ENCODE results near the gene MRPS18B.
A peak's percentile ranks its signal among the peaks of the same experiment; 100 is the strongest.

Gene MRPS18B

GRCh38 chr6:30603961-30604360 lies 13.7 kb upstream of the MRPS18B start:
- DNase-seq (ENCODE audit: low read depth in 2 of 2) = no peak

- DNase-seq (ENCODE audit: low read depth in 2 of 2) = no peak
Observed at GRCh38 chr6:30610065-30610464, 7.6 kb upstream of the MRPS18B start.

- DNase-seq (ENCODE audit: low read depth in 2 of 2) = no peak
Observed at GRCh38 chr6:30611150-30611855, 6.3 kb upstream of the MRPS18B start.

DNA sequence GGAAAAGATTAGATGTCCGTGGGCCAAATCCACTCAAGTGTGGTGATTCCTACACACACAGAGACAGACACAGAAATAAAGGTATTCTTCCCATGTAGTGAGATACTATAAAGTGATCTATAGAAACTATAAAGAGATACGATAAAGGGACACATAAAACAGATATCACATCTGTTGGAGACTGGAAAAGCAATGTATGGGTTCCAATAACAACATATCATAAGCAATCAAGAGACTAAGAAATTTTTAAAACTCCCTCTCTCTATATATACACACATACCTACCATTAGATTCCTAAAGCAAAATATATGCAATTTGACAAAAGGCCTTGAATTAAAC lies 5.8 kb upstream of the MRPS18B start:
- DNase-seq (ENCODE audit: low read depth in 2 of 2) = no peak

DNA sequence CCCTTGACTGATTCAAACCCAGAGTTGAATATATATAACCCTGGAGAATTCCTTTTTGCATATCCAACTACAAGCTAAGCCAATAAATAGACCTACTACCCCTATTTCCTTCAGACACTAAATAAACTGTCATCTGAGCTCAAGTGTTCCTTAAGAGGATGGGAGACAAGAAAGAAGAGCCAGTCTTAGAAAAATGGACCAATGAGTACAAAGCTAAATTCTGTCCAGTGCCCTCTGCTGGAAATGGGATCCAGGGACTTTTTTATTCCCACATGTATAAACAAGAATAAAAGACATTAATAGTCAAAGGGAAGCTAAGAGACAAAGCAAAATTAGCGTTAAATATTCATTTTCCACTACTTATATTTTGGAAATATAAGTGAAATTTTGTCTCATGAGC lies 5.4 kb upstream of the MRPS18B start:
- no peak for DNase-seq (ENCODE audit: low read depth in 2 of 2)

- no peak for DNase-seq (ENCODE audit: low read depth in 2 of 2)
Observed at GRCh38 chr6:30612687-30613248, 4.9 kb upstream of the MRPS18B start.

GRCh38 chr6:30613251-30614043 lies 4.2 kb upstream of the MRPS18B start:
- no peak for DNase-seq (ENCODE audit: low read depth in 2 of 2)

GRCh38 chr6:30614044-30614842 lies 3.4 kb upstream of the MRPS18B start:
- DNase-seq (ENCODE audit: low read depth in 2 of 2) = no peak

- peak; percentile 70 to 74 for DNase-seq (ENCODE audit: low read depth in 2 of 2)
Observed at GRCh38 chr6:30614843-30615218, 2.8 kb upstream of the MRPS18B start.

DNA sequence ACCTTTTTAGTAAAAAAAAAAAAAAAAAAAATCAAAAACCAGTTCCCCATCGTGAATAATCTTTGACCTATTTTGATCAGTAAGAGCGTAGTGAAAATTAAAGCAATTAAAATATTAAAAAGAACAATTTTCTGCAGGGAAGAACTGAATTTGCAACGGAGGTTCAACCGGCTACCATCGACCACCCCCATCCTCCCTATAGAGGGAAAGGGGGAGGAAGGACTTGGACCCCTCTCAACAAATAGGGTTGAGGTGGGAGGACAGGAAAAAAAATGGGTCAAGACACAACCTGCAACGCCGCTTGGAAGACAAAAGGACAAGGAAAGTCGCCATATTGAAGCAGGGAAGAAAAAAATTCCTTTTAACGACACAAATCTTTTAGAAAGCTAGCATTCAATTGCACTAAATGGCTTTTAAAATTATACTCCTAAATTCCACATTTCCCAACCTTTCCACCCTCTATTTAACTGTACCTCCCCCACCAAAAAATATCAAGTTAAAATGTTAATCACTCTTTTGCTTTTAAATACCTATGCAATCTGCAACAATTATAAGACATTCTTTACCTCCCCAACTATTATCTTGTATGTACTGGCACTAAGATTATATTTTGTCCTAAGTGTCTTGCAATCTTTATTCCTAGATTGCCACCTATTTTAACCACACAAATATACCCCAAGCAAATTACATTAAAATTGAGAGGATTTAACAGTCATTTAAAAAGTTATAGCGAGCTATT lies 2.3 kb upstream of the MRPS18B start:
- DNase-seq (ENCODE audit: low read depth in 2 of 2) = no peak

- no peak for DNase-seq (ENCODE audit: low read depth in 2 of 2)
Observed at GRCh38 chr6:30615958-30616810, 1.5 kb upstream of the MRPS18B start.

GRCh38 chr6:30616811-30617564 lies 652 bp upstream of the MRPS18B start, which contains the start of gene PPP1R10:
PPP1R10 (minus strand) TSS chr6:30617243; CDS start chr6:30609944, 7,299 bp downstream.
- peak; percentile 97 to 98 for DNase-seq (ENCODE audit: low read depth in 2 of 2)

DNA sequence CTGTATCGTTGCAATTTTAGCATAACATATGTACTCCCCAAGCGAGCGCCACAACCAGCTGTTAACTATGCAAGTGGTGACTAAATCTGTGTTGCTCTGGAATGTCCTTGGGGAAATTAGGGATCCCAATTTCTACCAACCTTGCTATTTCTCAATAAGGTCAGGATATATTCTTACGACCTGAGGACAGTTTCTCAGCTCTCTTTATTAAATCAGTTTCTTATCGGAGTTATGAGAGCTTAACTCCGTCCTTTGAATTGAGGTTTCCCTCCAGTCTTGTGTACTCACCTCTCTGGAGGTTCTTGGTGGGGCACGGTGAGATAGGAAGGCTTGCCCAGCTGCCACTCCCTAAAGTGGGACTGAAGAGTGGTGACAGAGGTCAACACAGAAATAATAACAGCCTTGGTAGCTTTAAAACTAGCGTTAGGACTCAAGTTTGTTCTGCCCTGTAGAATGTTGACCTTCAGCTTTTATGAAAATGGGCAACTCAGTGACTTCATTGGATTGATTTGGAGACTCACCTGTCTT lies 694 bp downstream of the MRPS18B start:
- no peak for DNase-seq (ENCODE audit: low read depth in 2 of 2)

GRCh38 chr6:30619561-30619960 lies 1.9 kb downstream of the MRPS18B start:
- no peak for DNase-seq (ENCODE audit: low read depth in 2 of 2)

DNA sequence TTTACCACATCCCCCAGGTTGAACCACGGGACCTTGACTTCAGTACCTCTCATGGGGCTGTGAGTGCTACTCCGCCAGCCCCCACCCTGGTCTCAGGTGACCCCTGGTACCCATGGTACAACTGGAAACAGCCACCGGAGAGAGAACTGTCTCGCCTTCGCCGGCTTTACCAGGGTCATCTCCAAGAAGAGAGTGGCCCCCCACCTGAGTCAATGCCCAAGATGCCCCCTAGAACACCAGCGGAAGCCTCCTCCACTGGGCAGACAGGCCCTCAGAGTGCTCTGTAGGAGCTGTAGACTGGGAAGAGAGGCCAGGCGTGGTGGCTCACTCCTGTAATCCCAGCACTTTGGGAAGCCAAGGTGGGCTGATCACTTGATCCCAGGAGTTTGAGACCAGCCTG lies 7.9 kb downstream of the MRPS18B start:
- no peak for DNase-seq (ENCODE audit: low read depth in 2 of 2)

DNA sequence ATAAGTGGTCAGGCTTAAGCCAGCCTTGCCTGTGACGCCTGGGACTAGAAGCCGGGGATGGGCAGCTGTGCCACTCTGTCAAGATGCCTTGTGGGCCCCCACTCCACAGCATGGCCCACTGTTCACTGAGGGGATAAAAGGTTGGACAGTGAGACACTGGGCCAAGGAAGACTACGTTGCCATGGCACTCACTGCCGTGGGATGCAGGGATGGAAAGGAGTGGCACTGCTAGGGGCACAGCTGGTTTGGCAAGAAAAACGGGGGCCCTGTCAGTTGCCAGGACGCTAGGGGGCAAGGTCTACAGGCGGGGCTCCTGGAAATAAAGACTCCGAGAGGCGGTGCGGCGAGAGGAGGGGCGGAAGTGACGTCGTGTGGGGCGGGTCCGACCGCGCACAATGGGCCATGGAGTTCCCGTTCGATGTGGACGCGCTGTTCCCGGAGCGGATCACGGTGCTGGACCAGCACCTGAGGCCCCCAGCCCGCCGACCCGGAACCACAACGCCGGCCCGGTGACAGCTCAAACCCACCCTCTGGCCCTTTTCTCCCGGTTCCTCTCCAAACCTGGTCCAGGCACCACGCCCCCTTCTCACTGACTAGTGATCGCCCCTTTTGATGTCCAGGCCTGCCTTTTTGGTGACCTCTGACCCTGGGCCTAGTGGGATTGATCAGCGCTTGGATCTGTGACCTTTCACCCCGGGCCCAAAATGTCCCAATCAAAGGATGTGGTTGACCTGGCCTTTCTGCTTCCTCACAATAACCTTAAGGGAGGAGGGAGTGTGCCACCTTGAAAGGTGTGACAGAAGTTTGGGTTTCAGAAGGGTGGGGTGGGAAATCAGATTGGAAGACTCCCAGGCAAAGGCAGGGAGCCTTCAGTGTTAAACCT lies 9.1 kb downstream of the MRPS18B start, which contains the start of gene ATAT1:
Gene ATAT1, plus strand, starts transcription at position 391 of the 883 bp plus-strand sequence.
- DNase-seq (ENCODE audit: low read depth in 2 of 2) = peak; percentile 78 to 81

DNA sequence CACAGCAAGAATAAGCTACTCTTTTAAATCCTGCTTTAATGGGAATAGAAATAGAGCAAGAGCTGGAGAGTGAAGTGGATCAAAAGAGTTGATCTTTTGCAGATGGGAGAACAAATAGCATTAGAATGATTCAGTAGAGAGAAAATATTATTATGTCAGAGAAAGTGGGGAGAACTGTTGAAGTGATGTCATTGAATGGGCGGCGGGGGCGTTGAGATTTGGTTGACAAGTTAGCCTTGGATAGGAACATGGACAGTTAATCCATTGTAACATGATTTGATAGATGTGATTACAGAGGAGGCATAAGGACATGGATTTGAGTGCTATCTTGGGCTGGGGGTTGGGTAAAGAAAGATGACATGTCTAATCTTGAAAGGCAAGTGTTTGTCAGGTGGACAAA lies 18.2 kb downstream of the MRPS18B start:
- no peak for DNase-seq (ENCODE audit: low read depth in 2 of 2)

- no peak for DNase-seq (ENCODE audit: low read depth in 2 of 2)
Observed at GRCh38 chr6:30640481-30640880, 22.8 kb downstream of the MRPS18B start.

Measured in stimulated activated CD8-positive, alpha-beta memory T cell treated with anti-CD3 and anti-CD28 coated beads, Interleukin-15, amount 100 ng/mL, for 48 hours (primary cell).